IMR-90 (cell line): ENCODE data around the gene TAS2R14. TPM values are rescaled to one million over a fixed set of nuclear protein-coding genes. Genes with fewer than 3 reads are reported as not detected.

ENCODE experiments used
- ATAC-seq: fragments of 200-7000 bp; cut with Tn5 transposase; 2 replicates; pipeline ENCODE4 v1.9.1; 2020; ENCODE audit warnings: low read depth, mild to moderate bottlenecking, moderate library complexity
- BruUV-seq: library from RNA; stranded (reverse); fragments of 400-500 nt; replicated peaks from 2 replicates; lab custom pipeline; 2021; lab: Mats Ljungman, UMichigan
- CTCF ChIA-PET: fragments of 300-600 bp; formaldehyde crosslinking; extraction: SDS; loops from one replicate; lab custom pipeline; 2021; ENCODE audit warnings: antibody characterized with exemption; lab: Yijun Ruan, JAX
- POLR2A ChIA-PET: fragments of 300-600 bp; sonication (Branson Sonifier 250); formaldehyde crosslinking; loops from one replicate; lab custom pipeline; 2022; ENCODE audit warnings: antibody characterized with exemption; ENCODE audit not compliant: unreplicated experiment; lab: Charles Lee
- DNase-seq: peaks from one replicate; pipeline ENCODE4 v3.0.0; 2013
- H2AFZ ChIP-seq: replicated peaks from 2 replicates; pipeline ENCODE3; 2013; ENCODE audit warnings: low read length, mild to moderate bottlenecking; ENCODE audit not compliant: poor library complexity
- H2AK5ac ChIP-seq: 2 replicates; pipeline ENCODE4 v1.6.1; 2013; ENCODE audit warnings: low read depth, low read length, inconsistent platforms
- H2AK9ac ChIP-seq: replicated peaks from 2 replicates; pipeline ENCODE3; 2013; ENCODE audit warnings: mild to moderate bottlenecking, low read depth, low read length, moderate library complexity; ENCODE audit not compliant: poor library complexity
- H2BK120ac ChIP-seq: 2 replicates; pipeline ENCODE4 v1.6.1; 2013; ENCODE audit warnings: low read depth, low read length, inconsistent platforms
- H2BK15ac ChIP-seq: 3 replicates; pipeline ENCODE4 v1.6.1; 2013; ENCODE audit warnings: low read depth, low read length, inconsistent platforms
- H2BK20ac ChIP-seq: 2 replicates; pipeline ENCODE4 v1.6.1; 2013; ENCODE audit warnings: low read depth, mild to moderate bottlenecking, inconsistent platforms, low read length, moderate library complexity
- H2BK5ac ChIP-seq: 2 replicates; pipeline ENCODE4 v1.6.1; 2013; ENCODE audit warnings: mild to moderate bottlenecking, low read depth, low read length, inconsistent platforms; ENCODE audit not compliant: poor library complexity, severe bottlenecking
- H3K14ac ChIP-seq: replicated peaks from 2 replicates; pipeline ENCODE4 v1.6.1; 2013; ENCODE audit warnings: low read depth, low read length, inconsistent platforms
- H3K18ac ChIP-seq: 2 replicates; pipeline ENCODE4 v1.6.1; 2013; ENCODE audit warnings: low read depth, low read length, control low read depth
- H3K23ac ChIP-seq: 2 replicates; pipeline ENCODE4 v1.6.1; 2013; ENCODE audit warnings: low read depth, low read length, inconsistent platforms
- H3K27ac ChIP-seq: 2 replicates; pipeline ENCODE4 v1.5.1; 2013; ENCODE audit warnings: mild to moderate bottlenecking, control low read depth, low read length; ENCODE audit not compliant: insufficient read depth
- H3K27me3 ChIP-seq: 2 replicates; pipeline ENCODE4 v1.6.1; 2013; ENCODE audit warnings: low read length; ENCODE audit not compliant: control insufficient read depth, insufficient read depth
- H3K36me3 ChIP-seq: 2 replicates; pipeline ENCODE4 v1.6.1; 2013; ENCODE audit warnings: low read length, mixed read lengths; ENCODE audit not compliant: control insufficient read depth, insufficient read depth
- H3K4ac ChIP-seq: 2 replicates; pipeline ENCODE4 v1.6.1; 2013; ENCODE audit warnings: low read depth, low read length, inconsistent platforms
- H3K4me1 ChIP-seq: 2 replicates; pipeline ENCODE4 v1.6.1; 2013; ENCODE audit warnings: low read length, mixed read lengths; ENCODE audit not compliant: control insufficient read depth, insufficient read depth
- H3K4me2 ChIP-seq: 2 replicates; pipeline ENCODE4 v1.6.1; 2013; ENCODE audit warnings: low read depth, mild to moderate bottlenecking, control low read depth, low read length, moderate library complexity
- H3K4me3 ChIP-seq: 2 replicates; pipeline ENCODE4 v1.5.1; 2013; ENCODE audit warnings: low read depth, mild to moderate bottlenecking, control low read depth, low read length, moderate library complexity; ENCODE audit not compliant: insufficient read depth
- H3K56ac ChIP-seq: 2 replicates; pipeline ENCODE4 v1.6.1; 2013; ENCODE audit warnings: low read length, inconsistent platforms; ENCODE audit not compliant: insufficient read depth; ENCODE audit errors: extremely low read depth
- H3K79me1 ChIP-seq, 2 experiments: 2 replicates each; pipeline ENCODE4 v1.6.1; 2013; ENCODE audit warnings: low read length in 2 of 2, inconsistent platforms in 1 of 2, low read depth in 1 of 2
- H3K9ac ChIP-seq: 2 replicates; pipeline ENCODE4 v1.6.1; 2013; ENCODE audit warnings: low read depth, low read length, control low read depth
- H3K9me1 ChIP-seq: 2 replicates; pipeline ENCODE4 v1.6.1; 2013; ENCODE audit warnings: low read length, inconsistent platforms; ENCODE audit not compliant: insufficient read depth
- H3K9me3 ChIP-seq: 2 replicates; pipeline ENCODE4 v1.6.1; 2013; ENCODE audit warnings: low read length; ENCODE audit not compliant: control insufficient read depth, insufficient read depth
- H4K20me1 ChIP-seq: 2 replicates; pipeline ENCODE4 v1.6.1; 2013; ENCODE audit warnings: low read length, inconsistent platforms; ENCODE audit not compliant: insufficient read depth
- H4K5ac ChIP-seq: 2 replicates; pipeline ENCODE4 v1.6.1; 2013; ENCODE audit warnings: mild to moderate bottlenecking, low read depth, low read length, control low read depth
- H4K8ac ChIP-seq, 2 experiments: 2 replicates each; pipeline ENCODE4 v1.6.1; 2013; ENCODE audit warnings: low read depth in 2 of 2, low read length in 2 of 2, control low read depth in 1 of 2, inconsistent platforms in 1 of 2
- H4K91ac ChIP-seq: 2 replicates; pipeline ENCODE4 v1.6.1; 2013; ENCODE audit warnings: low read depth, low read length, inconsistent platforms; ENCODE audit not compliant: insufficient read depth
- BHLHE40 ChIP-seq: fragments of 150-350 bp; IDR thresholded peaks from 2 replicates; pipeline ENCODE4 v1.6.1; 2016; ENCODE audit warnings: mild to moderate bottlenecking, low read depth, low read length
- CEBPB ChIP-seq: IDR thresholded peaks from 2 replicates; pipeline ENCODE4 v1.6.1; 2012; ENCODE audit warnings: low read depth, low read length, improper control_type of control experiment
- CHD1 ChIP-seq: IDR thresholded peaks from 2 replicates; pipeline ENCODE4 v1.6.1; 2012; ENCODE audit warnings: low read depth, low read length, improper control_type of control experiment
- FOS ChIP-seq: fragments of 150-350 bp; IDR thresholded peaks from 2 replicates; pipeline ENCODE4 v1.6.1; 2016; ENCODE audit warnings: low read depth, low read length
- MAFK ChIP-seq: IDR thresholded peaks from 2 replicates; pipeline ENCODE4 v1.6.1; 2012; ENCODE audit warnings: low read depth, low read length, improper control_type of control experiment
- MAZ ChIP-seq: IDR thresholded peaks from 2 replicates; pipeline ENCODE4 v1.6.1; 2012; ENCODE audit warnings: low read depth, mild to moderate bottlenecking, low read length, improper control_type of control experiment, moderate library complexity, borderline replicate concordance
- MXI1 ChIP-seq: IDR thresholded peaks from 2 replicates; pipeline ENCODE4 v1.6.1; 2012; ENCODE audit warnings: low read depth, mild to moderate bottlenecking, low read length, moderate library complexity, borderline replicate concordance
- NFE2L2 ChIP-seq: fragments of 150-350 bp; IDR thresholded peaks from 2 replicates; pipeline ENCODE4 v1.6.1; 2016; ENCODE audit warnings: low read depth, mild to moderate bottlenecking, low read length
- POLR2A ChIP-seq: IDR thresholded peaks from 2 replicates; pipeline ENCODE4 v1.6.1; 2012; ENCODE audit warnings: mild to moderate bottlenecking, low read depth, low read length
- RAD21 ChIP-seq: IDR thresholded peaks from 2 replicates; pipeline ENCODE4 v1.6.1; 2012; ENCODE audit warnings: low read length, improper control_type of control experiment
- RCOR1 ChIP-seq: IDR thresholded peaks from 2 replicates; pipeline ENCODE4 v1.6.1; 2012; ENCODE audit warnings: mild to moderate bottlenecking, low read length, improper control_type of control experiment; ENCODE audit not compliant: insufficient replicate concordance
- RFX5 ChIP-seq: IDR thresholded peaks from 2 replicates; pipeline ENCODE4 v1.8.0; 2012; ENCODE audit warnings: low read depth, mild to moderate bottlenecking, low read length, moderate library complexity
- SMC3 ChIP-seq: fragments of 150-350 bp; IDR thresholded peaks from 2 replicates; pipeline ENCODE4 v1.6.1; 2016; ENCODE audit warnings: low read depth, mild to moderate bottlenecking, antibody characterized with exemption, low read length, moderate library complexity
- WGBS, 2 experiments: methylation state at CpG; one replicate each; pipeline versions ENCODE4 v1.1.5 to v1.1.7; 2013; ENCODE audit warnings: missing lambda C conversion rate in 2 of 2; ENCODE audit not compliant: insufficient read length in 1 of 2; ENCODE audit errors: extremely low coverage in 2 of 2; 5-methylcytosine and 5-hydroxymethylcytosine counted together
- dilution Hi-C: fragments of 300-500 bp; cut with HindIII; formaldehyde crosslinking; loops from one replicate; pipeline ENCODE4 v1.14.3; 2018; ENCODE audit warnings: low sequenced_read_pairs; ENCODE audit not compliant: unreplicated experiment
- in situ Hi-C: fragments of 300-500 bp; cut with MboI; formaldehyde crosslinking; loops from 3 replicates; pipeline ENCODE4 v1.14.3; 2019; ENCODE audit warnings: low sequenced_read_pairs, inconsistent platforms, mixed read lengths
- intact Hi-C: fragments of 100-400 bp; cut with micrococcal nuclease; formaldehyde crosslinking; loops from 2 replicates; pipeline ENCODE4 v1.10.0; 2022
- polyA plus RNA-seq, 3 experiments: library from polyadenylated mRNA; depleted of rRNA; stranded (reverse); fragments of >200 nt; gene quantifications; 2 replicates each; pipeline ENCODE4 v1.2.3, GENCODE V29; 2012; ENCODE audit warnings: low replicate concordance in 1 of 3
- total RNA-seq: library from RNA; depleted of rRNA; stranded (reverse); fragments of >200 nt; gene quantifications from 2 replicates; pipeline ENCODE4 v1.2.3, GENCODE V29; 2012
- TF ChIP-seq, protein P1 (sequence below): fragments of 150-350 bp; IDR thresholded peaks from 2 replicates; pipeline ENCODE4 v1.6.1; 2016; ENCODE audit warnings: low read depth, mild to moderate bottlenecking, low read length, moderate library complexity, borderline replicate concordance
- TF ChIP-seq, protein P2 (sequence below): fragments of 150-350 bp; IDR thresholded peaks from 2 replicates; pipeline ENCODE4 v1.6.1; 2017; ENCODE audit warnings: mild to moderate bottlenecking, antibody characterized with exemption, low read length, low read depth
- TF ChIP-seq, protein P3 (sequence below): conservative IDR thresholded peaks from 2 replicates; pipeline ENCODE4 v1.5.1; 2012; ENCODE audit warnings: mild to moderate bottlenecking, low read depth, low read length, improper control_type of control experiment

TAS2R14 gene
- total and polyA plus RNA-seq, 2 of the 4 experiments (the other 2 are of a cell fraction) = 1.6 to 2.0 TPM

DNA sequence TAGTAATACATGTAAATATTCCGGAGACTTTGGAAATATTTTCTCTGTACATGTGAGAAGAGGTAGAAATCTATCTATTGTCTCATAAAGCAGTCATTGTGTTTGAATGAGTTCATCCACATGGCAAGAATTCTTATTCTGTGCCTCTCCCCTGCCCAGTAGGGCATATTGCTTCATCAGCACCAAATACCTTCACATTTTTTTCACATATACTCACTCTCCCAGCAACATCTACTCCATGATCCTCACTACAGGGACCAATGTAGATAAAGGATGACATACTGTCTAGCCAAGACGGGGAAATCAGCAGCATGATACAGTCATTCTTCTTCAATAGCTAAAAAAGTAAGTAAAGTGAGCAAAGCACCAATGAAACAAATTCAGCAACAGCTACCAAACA lies 1.3 kb upstream of the TAS2R14 start:
- intact Hi-C loops = no loop called here
- no peaks in the 10 kb centered on the region; the same call in 1 of the 2 replicates for H3K9me1 ChIP-seq
- dilution Hi-C loops = no loop called here
- ChIA-PET POLR2A (no interaction called here), CTCF (no interaction called here)
- no peak overlapping the region for H2AK9ac ChIP-seq
- no peak overlapping the region for H3K9ac ChIP-seq
- H2AFZ ChIP-seq = no peak overlapping the region
- H3K9me3 ChIP-seq = no peaks in the 10 kb centered on the region
- no CpG with 5 or more reads among the region's 2 CpGs for WGBS, 2 experiments
- no peaks in the 10 kb centered on the region for H3K36me3 ChIP-seq
- no peak overlapping the region for H3K23ac ChIP-seq
- peak; percentile 87 for DNase-seq
- H3K4ac ChIP-seq = no peak overlapping the region
- peak; percentile 94 for ATAC-seq
- H3K79me1 ChIP-seq = no peaks in the 10 kb centered on the region; a peak in 1 of 4 replicates
- peaks cover 2% of the 10 kb centered on the region; the same call in 1 of the 2 replicates for H3K4me1 ChIP-seq
- H3K56ac ChIP-seq = no peak overlapping the region
- H3K14ac ChIP-seq = no peak overlapping the region
- TF ChIP-seq RCOR1 (no peak), RFX5 (no peak; the same call in 1 of the 2 replicates), MAZ (no peak), FOS (peak; percentile 32; the same call in 1 of the 2 replicates), CEBPB (peak; percentile 97), MAFK (peak; percentile 77), POLR2A (no peak), CHD1 (no peak), SMC3 (no peak), MXI1 (no peak), NFE2L2 (no peak), RAD21 (no peak), BHLHE40 (0 out of 2 replicates have a peak, but pooled peaks have one; percentile 18)
- TF ChIP-seq, protein P1, sequence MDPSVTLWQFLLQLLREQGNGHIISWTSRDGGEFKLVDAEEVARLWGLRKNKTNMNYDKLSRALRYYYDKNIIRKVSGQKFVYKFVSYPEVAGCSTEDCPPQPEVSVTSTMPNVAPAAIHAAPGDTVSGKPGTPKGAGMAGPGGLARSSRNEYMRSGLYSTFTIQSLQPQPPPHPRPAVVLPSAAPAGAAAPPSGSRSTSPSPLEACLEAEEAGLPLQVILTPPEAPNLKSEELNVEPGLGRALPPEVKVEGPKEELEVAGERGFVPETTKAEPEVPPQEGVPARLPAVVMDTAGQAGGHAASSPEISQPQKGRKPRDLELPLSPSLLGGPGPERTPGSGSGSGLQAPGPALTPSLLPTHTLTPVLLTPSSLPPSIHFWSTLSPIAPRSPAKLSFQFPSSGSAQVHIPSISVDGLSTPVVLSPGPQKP = no peak
- TF ChIP-seq, protein P2, sequence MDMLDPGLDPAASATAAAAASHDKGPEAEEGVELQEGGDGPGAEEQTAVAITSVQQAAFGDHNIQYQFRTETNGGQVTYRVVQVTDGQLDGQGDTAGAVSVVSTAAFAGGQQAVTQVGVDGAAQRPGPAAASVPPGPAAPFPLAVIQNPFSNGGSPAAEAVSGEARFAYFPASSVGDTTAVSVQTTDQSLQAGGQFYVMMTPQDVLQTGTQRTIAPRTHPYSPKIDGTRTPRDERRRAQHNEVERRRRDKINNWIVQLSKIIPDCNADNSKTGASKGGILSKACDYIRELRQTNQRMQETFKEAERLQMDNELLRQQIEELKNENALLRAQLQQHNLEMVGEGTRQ = no peak
- TF ChIP-seq, protein P3, sequence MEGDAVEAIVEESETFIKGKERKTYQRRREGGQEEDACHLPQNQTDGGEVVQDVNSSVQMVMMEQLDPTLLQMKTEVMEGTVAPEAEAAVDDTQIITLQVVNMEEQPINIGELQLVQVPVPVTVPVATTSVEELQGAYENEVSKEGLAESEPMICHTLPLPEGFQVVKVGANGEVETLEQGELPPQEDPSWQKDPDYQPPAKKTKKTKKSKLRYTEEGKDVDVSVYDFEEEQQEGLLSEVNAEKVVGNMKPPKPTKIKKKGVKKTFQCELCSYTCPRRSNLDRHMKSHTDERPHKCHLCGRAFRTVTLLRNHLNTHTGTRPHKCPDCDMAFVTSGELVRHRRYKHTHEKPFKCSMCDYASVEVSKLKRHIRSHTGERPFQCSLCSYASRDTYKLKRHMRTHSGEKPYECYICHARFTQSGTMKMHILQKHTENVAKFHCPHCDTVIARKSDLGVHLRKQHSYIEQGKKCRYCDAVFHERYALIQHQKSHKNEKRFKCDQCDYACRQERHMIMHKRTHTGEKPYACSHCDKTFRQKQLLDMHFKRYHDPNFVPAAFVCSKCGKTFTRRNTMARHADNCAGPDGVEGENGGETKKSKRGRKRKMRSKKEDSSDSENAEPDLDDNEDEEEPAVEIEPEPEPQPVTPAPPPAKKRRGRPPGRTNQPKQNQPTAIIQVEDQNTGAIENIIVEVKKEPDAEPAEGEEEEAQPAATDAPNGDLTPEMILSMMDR = no peak
- in situ Hi-C loops = no loop called here
- no peak overlapping the region for H3K4me2 ChIP-seq
- H2BK15ac ChIP-seq = no peak overlapping the region
- H3K27ac ChIP-seq = no peak overlapping the region
- no peak overlapping the region for H3K18ac ChIP-seq
- H2AK5ac ChIP-seq = no peak overlapping the region
- no peak overlapping the region for H2BK120ac ChIP-seq
- no peaks in the 10 kb centered on the region for H4K20me1 ChIP-seq
- H4K91ac ChIP-seq = no peak overlapping the region
- no peak overlapping the region for H2BK5ac ChIP-seq
- H4K5ac ChIP-seq = no peak overlapping the region
- no TSS peak for BruUV-seq
- no peaks in the 10 kb centered on the region for H3K27me3 ChIP-seq
- no peak overlapping the region for H3K4me3 ChIP-seq
- no peak overlapping the region for H4K8ac ChIP-seq
- H2BK20ac ChIP-seq = no peak overlapping the region
